Measurements from ENCODE around the gene DTNB. TPM values are rescaled to one million over a fixed set of nuclear protein-coding genes. Genes with fewer than 3 reads are reported as not detected.

DTNB gene
- total RNA-seq, 1 experiment from 2014 or later, result 19.6 TPM

- Histone ChIP-seq H3K27me3 (replicated peaks; ENCODE audit: insufficient read depth, low read depth, low read length, poor library complexity) (no peaks in the 10 kb centered on the region), H3K27ac (ENCODE audit: low read depth, low read length, poor library complexity, severe bottlenecking) (no peak overlapping the region), H3K36me3 (ENCODE audit: insufficient read depth, low read length, poor library complexity, severe bottlenecking) (no peaks in the 10 kb centered on the region), H3K4me1 (ENCODE audit: insufficient read depth, low read length, poor library complexity, severe bottlenecking) (no peaks in the 10 kb centered on the region), H3K4me3 (ENCODE audit: low read depth, low read length, poor library complexity, severe bottlenecking) (no peak overlapping the region), H3K9me3 (ENCODE audit: low read depth, low read length, poor library complexity, severe bottlenecking) (no peaks in the 10 kb centered on the region)
- ChIA-PET POLR2A (ENCODE audit: low non-redundant PET) (no interaction called here), CTCF (no interaction called here)
- no TSS peak for BruUV-seq (replicated peaks)
- TF ChIP-seq CTCF (conservative IDR thresholded peaks at IDR 0.05; ENCODE audit: low read depth, low read length) (no peak), EZH2 (IDR thresholded peaks at IDR 0.05; ENCODE audit: borderline replicate concordance, low read depth, low read length, poor library complexity, severe bottlenecking) (no peak)
- DNase-seq (ENCODE audit: low spot score), result no peak
- intact Hi-C loops (cut with micrococcal nuclease; ENCODE audit: unreplicated experiment), result no loop called here
Measured at GRCh38 chr2:25386971-25387875, 286.2 kb downstream of the DTNB start.

GRCh38 chr2:25385910-25386309 lies 287.5 kb downstream of the DTNB start:
- intact Hi-C loops (cut with micrococcal nuclease; ENCODE audit: unreplicated experiment), result no loop called here
- no peaks in the 10 kb centered on the region for H3K27me3 ChIP-seq (replicated peaks; ENCODE audit: insufficient read depth, low read depth, low read length, poor library complexity)
- no TSS peak for BruUV-seq (replicated peaks)
- H3K9me3 ChIP-seq (ENCODE audit: low read depth, low read length, poor library complexity, severe bottlenecking), result no peaks in the 10 kb centered on the region
- no peak for DNase-seq (ENCODE audit: low spot score)
- no peak overlapping the region for H3K4me3 ChIP-seq (ENCODE audit: low read depth, low read length, poor library complexity, severe bottlenecking)
- H3K36me3 ChIP-seq (ENCODE audit: insufficient read depth, low read length, poor library complexity, severe bottlenecking), result no peaks in the 10 kb centered on the region
- TF ChIP-seq EZH2 (IDR thresholded peaks at IDR 0.05; ENCODE audit: borderline replicate concordance, low read depth, low read length, poor library complexity, severe bottlenecking) (no peak), CTCF (conservative IDR thresholded peaks at IDR 0.05; ENCODE audit: low read depth, low read length) (no peak)
- no peaks in the 10 kb centered on the region for H3K4me1 ChIP-seq (ENCODE audit: insufficient read depth, low read length, poor library complexity, severe bottlenecking)
- POLR2A ChIA-PET (ENCODE audit: low non-redundant PET), result no interaction called here
- no peak overlapping the region for H3K27ac ChIP-seq (ENCODE audit: low read depth, low read length, poor library complexity, severe bottlenecking)
- CTCF ChIA-PET, result no interaction called here

GRCh38 chr2:25383806-25384205 lies 289.6 kb downstream of the DTNB start:
- Histone ChIP-seq H3K4me1 (ENCODE audit: insufficient read depth, low read length, poor library complexity, severe bottlenecking) (no peaks in the 10 kb centered on the region), H3K9me3 (ENCODE audit: low read depth, low read length, poor library complexity, severe bottlenecking) (no peaks in the 10 kb centered on the region), H3K27ac (ENCODE audit: low read depth, low read length, poor library complexity, severe bottlenecking) (no peak overlapping the region), H3K36me3 (ENCODE audit: insufficient read depth, low read length, poor library complexity, severe bottlenecking) (no peaks in the 10 kb centered on the region), H3K27me3 (replicated peaks; ENCODE audit: insufficient read depth, low read depth, low read length, poor library complexity) (no peaks in the 10 kb centered on the region), H3K4me3 (ENCODE audit: low read depth, low read length, poor library complexity, severe bottlenecking) (no peak overlapping the region)
- CTCF ChIA-PET, result no interaction called here
- no peak for DNase-seq (ENCODE audit: low spot score)
- intact Hi-C loops (cut with micrococcal nuclease; ENCODE audit: unreplicated experiment), result no loop called here
- no TSS peak for BruUV-seq (replicated peaks)
- POLR2A ChIA-PET (ENCODE audit: low non-redundant PET), result no interaction called here
- TF ChIP-seq EZH2 (IDR thresholded peaks at IDR 0.05; ENCODE audit: borderline replicate concordance, low read depth, low read length, poor library complexity, severe bottlenecking) (no peak), CTCF (conservative IDR thresholded peaks at IDR 0.05; ENCODE audit: low read depth, low read length) (no peak)

All from A673 (cell line).